Endothelial cell of umbilical vein (primary cell): Measurements from ENCODE around the gene VGLL4. TPM values are rescaled to one million over a fixed set of nuclear protein-coding genes. Genes with fewer than 3 reads are reported as not detected.

Experiments used
- BruUV-seq: library from RNA; stranded (reverse); fragments of 400-500 nt; replicated peaks from 2 replicates; lab custom pipeline; 2021; lab: Mats Ljungman, UMichigan
- CTCF ChIA-PET: fragments of 300-600, 350-600 bp; sonication (Branson Sonifier 250); formaldehyde crosslinking; loops from one replicate; lab custom pipeline; 2021; ENCODE audit warnings: antibody characterized with exemption, inconsistent platforms; lab: Charles Lee
- POLR2A ChIA-PET: fragments of 300-600, 350-600 bp; sonication (Branson Sonifier 250); formaldehyde crosslinking; loops from one replicate; lab custom pipeline; 2021; ENCODE audit warnings: antibody characterized with exemption, inconsistent platforms; lab: Charles Lee
- DNase-seq: peaks from one replicate; pipeline ENCODE4 v3.0.0-alpha.2; 2011; ENCODE audit warnings: low read depth, low spot score
- FAIRE-seq: peaks from 2 replicates; lab custom pipeline; 2011; peaks lifted over from hg19 to GRCh38; lab: Jason Lieb, UNC
- H2AFZ ChIP-seq: 2 replicates; pipeline ENCODE4 v1.6.0; 2012; ENCODE audit warnings: low read depth, low read length, control low read depth, inconsistent platforms
- H3K27ac ChIP-seq: 2 replicates; pipeline ENCODE4 v1.5.1; 2011; ENCODE audit warnings: low read depth, mild to moderate bottlenecking, control low read depth, low read length, moderate library complexity; ENCODE audit not compliant: insufficient read depth
- H3K27me3 ChIP-seq, 2 experiments: 2 replicates each; pipeline versions ENCODE4 v1.6.0 to v1.6.1; 2011; ENCODE audit warnings: low read length in 2 of 2, mixed read lengths in 1 of 2; ENCODE audit not compliant: control insufficient read depth in 2 of 2, insufficient read depth in 2 of 2
- H3K36me3 ChIP-seq, 2 experiments: 2 replicates in 1 of 2; 3 replicates in 1 of 2; pipeline ENCODE4 v1.5.1; 2011; ENCODE audit warnings: low read length in 2 of 2, mild to moderate bottlenecking in 1 of 2, moderate library complexity in 1 of 2; ENCODE audit not compliant: control insufficient read depth in 2 of 2, insufficient read depth in 2 of 2; ENCODE audit errors: extremely low read depth in 1 of 2
- H3K4me1 ChIP-seq: 3 replicates; pipeline ENCODE4 v1.5.1; 2011; ENCODE audit warnings: mild to moderate bottlenecking, low read length; ENCODE audit not compliant: control insufficient read depth, insufficient read depth; ENCODE audit errors: extremely low read depth
- H3K4me2 ChIP-seq: 2 replicates; pipeline ENCODE4 v1.6.1; 2011; ENCODE audit warnings: low read length, control low read depth, mixed read lengths; ENCODE audit not compliant: insufficient read depth
- H3K4me3 ChIP-seq, 3 experiments: fragments of 200-600 bp in 1 of 3; sonication (generic), shearing (Covaris generic) in 1 of 3; replicated peaks in 1 of 3; 2 replicates each; pipeline ENCODE4 v1.5.1; 2011 to 2016; ENCODE audit warnings: control low read depth in 3 of 3, low read length in 3 of 3, mild to moderate bottlenecking in 2 of 3, inconsistent platforms in 1 of 3, low read depth in 1 of 3, moderate library complexity in 1 of 3; ENCODE audit not compliant: insufficient read depth in 1 of 3
- H3K79me2 ChIP-seq: 2 replicates; pipeline ENCODE4 v1.6.0; 2012; ENCODE audit warnings: low read length, inconsistent platforms; ENCODE audit not compliant: control insufficient read depth, insufficient read depth
- H3K9ac ChIP-seq: replicated peaks from 2 replicates; pipeline ENCODE3; 2011; ENCODE audit warnings: low read length, control low read depth; ENCODE audit not compliant: insufficient read depth; ENCODE audit errors: extremely low read depth
- H3K9me1 ChIP-seq: replicated peaks from 3 replicates; pipeline ENCODE4 v1.6.0; 2011; ENCODE audit warnings: mild to moderate bottlenecking, low read length; ENCODE audit not compliant: control insufficient read depth, insufficient read depth; ENCODE audit errors: extremely low read depth
- H3K9me3 ChIP-seq: replicated peaks from 2 replicates; pipeline ENCODE4 v1.5.1; 2012; ENCODE audit warnings: low read length, inconsistent platforms; ENCODE audit not compliant: control insufficient read depth, insufficient read depth
- H4K20me1 ChIP-seq: replicated peaks from 2 replicates; pipeline ENCODE3; 2011; ENCODE audit warnings: mild to moderate bottlenecking, low read length; ENCODE audit not compliant: control insufficient read depth, insufficient read depth; ENCODE audit errors: extremely low read depth
- FOS ChIP-seq: IDR thresholded peaks from 2 replicates; pipeline ENCODE4 v1.6.1; 2011; ENCODE audit warnings: mild to moderate bottlenecking, low read length, moderate library complexity, borderline replicate concordance; ENCODE audit not compliant: insufficient read depth
- GATA2 ChIP-seq: IDR thresholded peaks from 2 replicates; pipeline ENCODE4 v1.7.0; 2011; ENCODE audit warnings: low read depth, mild to moderate bottlenecking, moderate library complexity, mixed read lengths, low read length; ENCODE audit not compliant: insufficient read length, insufficient read depth
- JUN ChIP-seq: IDR thresholded peaks from 2 replicates; pipeline ENCODE4 v1.6.1; 2011; ENCODE audit warnings: borderline replicate concordance, low read depth; ENCODE audit not compliant: insufficient read length, insufficient read depth
- MYC ChIP-seq: IDR thresholded peaks from one replicate; pipeline ENCODE4 v1.6.1; 2011; ENCODE audit warnings: mild to moderate bottlenecking, low read depth, low read length
- POLR2A ChIP-seq: IDR thresholded peaks from 2 replicates; pipeline ENCODE4 v1.6.1; 2012; ENCODE audit warnings: low read depth, mild to moderate bottlenecking, control low read depth, low read length
- POLR2AphosphoS5 ChIP-seq: IDR thresholded peaks from 2 replicates; pipeline ENCODE4 v1.6.1; 2012; ENCODE audit warnings: low read depth, mild to moderate bottlenecking, control low read depth, low read length, moderate library complexity; ENCODE audit not compliant: insufficient read depth
- dilution Hi-C: fragments of 300-500 bp; cut with MboI; formaldehyde crosslinking; loops from one replicate; pipeline ENCODE4 v1.15.0; 2019; ENCODE audit warnings: low sequenced_read_pairs; ENCODE audit not compliant: extremely low pct_ligation_motif_present
- intact Hi-C: fragments of 100-400 bp; cut with micrococcal nuclease; formaldehyde crosslinking; loops from one replicate; pipeline ENCODE4 v1.10.0; 2022
- polyA plus RNA-seq, 4 experiments: library from polyadenylated mRNA; depleted of rRNA in 3 of 4; stranded (reverse) in 3 of 4; unstranded in 1 of 4; fragments of >200 nt; gene quantifications; 2 replicates each; pipeline versions ENCODE4 v1.2.1 to v1.2.3, GENCODE V29; 2011 to 2012; ENCODE audit warnings: missing spikeins in 1 of 4
- total RNA-seq: library from RNA; stranded (reverse); gene quantifications from 2 replicates; pipeline ENCODE4 v1.2.3, GENCODE V29; 2021
- TF ChIP-seq, protein P1 (sequence below), 2 donors: IDR thresholded peaks; 1 replicate in 1 of 2; 2 replicates in 1 of 2; pipeline ENCODE4 v1.5.1; 2011; ENCODE audit warnings: low read length in 2 of 2, mild to moderate bottlenecking in 2 of 2, moderate library complexity in 2 of 2, control low read depth in 1 of 2, inconsistent platforms in 1 of 2, low read depth in 1 of 2; ENCODE audit not compliant: insufficient read depth in 1 of 2; ENCODE audit errors: extremely low read depth in 1 of 2
- TF ChIP-seq, protein P2 (sequence below): IDR thresholded peaks from 2 replicates; pipeline ENCODE4 v1.6.1; 2011; ENCODE audit not compliant: insufficient read depth, insufficient read length

VGLL4 gene
- total and polyA plus RNA-seq, 2 donors (not counting 3 experiments of a cell fraction or from before 2014, with no cell fraction given) = 67.0 to 78.9 TPM

DNA sequence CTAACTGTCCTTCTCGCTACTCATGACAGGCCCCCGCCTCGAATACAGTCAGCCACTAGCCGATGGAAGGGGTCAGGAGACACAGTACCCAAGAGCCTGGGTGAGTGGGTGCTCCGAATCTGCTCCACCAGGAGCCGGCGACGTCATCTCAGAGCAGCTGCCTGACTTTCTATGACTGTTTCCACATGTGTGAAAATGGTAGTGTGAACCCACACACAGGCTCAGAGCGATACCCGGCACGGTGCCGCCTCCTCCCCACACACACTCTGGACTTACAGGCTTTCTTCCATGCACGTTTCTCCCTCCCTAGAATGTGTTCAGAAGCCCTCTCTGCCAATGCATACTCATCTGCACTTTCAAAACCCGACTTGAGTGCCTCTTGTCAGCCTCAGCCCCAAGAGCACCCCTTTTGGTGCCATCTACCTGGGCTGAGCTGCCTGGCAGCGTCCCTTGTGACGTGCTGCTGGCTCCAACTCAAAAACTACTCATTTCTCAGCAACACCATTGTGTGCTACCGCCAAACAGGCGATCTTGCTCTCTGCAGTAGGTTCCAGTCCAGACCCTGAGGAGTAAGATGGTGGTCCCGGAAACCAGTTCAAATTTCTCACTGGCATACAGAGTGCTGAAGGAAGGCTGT is 29.7 kb downstream of the VGLL4 start:
- H3K27ac ChIP-seq = no peak overlapping the region
- no peaks in the 10 kb centered on the region for H3K36me3 ChIP-seq
- CTCF ChIA-PET = interaction anchor here (1.9 kb wide), 1 partner anchor 24 kb away, joined by 5 read pairs; no protein-coding TSS in a partner anchor
- FAIRE-seq (no peak), DNase-seq (no peak)
- TF ChIP-seq POLR2AphosphoS5 = no peak
- no peak for TF ChIP-seq GATA2
- no peak for TF ChIP-seq MYC
- no peak for TF ChIP-seq JUN
- TF ChIP-seq POLR2A = no peak
- no peak for TF ChIP-seq FOS
- TF ChIP-seq, protein P1, sequence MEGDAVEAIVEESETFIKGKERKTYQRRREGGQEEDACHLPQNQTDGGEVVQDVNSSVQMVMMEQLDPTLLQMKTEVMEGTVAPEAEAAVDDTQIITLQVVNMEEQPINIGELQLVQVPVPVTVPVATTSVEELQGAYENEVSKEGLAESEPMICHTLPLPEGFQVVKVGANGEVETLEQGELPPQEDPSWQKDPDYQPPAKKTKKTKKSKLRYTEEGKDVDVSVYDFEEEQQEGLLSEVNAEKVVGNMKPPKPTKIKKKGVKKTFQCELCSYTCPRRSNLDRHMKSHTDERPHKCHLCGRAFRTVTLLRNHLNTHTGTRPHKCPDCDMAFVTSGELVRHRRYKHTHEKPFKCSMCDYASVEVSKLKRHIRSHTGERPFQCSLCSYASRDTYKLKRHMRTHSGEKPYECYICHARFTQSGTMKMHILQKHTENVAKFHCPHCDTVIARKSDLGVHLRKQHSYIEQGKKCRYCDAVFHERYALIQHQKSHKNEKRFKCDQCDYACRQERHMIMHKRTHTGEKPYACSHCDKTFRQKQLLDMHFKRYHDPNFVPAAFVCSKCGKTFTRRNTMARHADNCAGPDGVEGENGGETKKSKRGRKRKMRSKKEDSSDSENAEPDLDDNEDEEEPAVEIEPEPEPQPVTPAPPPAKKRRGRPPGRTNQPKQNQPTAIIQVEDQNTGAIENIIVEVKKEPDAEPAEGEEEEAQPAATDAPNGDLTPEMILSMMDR (IDR thresholded peaks at IDR 0.05; ENCODE audit: extremely low read depth in 1 of 2, insufficient read depth in 1 of 2, low read depth in 1 of 2, low read length in 2 of 2) = no peak
- TF ChIP-seq, protein P2, sequence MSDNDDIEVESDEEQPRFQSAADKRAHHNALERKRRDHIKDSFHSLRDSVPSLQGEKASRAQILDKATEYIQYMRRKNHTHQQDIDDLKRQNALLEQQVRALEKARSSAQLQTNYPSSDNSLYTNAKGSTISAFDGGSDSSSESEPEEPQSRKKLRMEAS = no peak
- H2AFZ ChIP-seq = no peak overlapping the region
- BruUV-seq = no TSS peak
- intact Hi-C loops = no loop called here
- no peak overlapping the region for H3K4me2 ChIP-seq
- H3K9me3 ChIP-seq = no peaks in the 10 kb centered on the region
- peaks cover 99% of the 10 kb centered on the region for H3K79me2 ChIP-seq
- no peaks in the 10 kb centered on the region for H3K27me3 ChIP-seq
- POLR2A ChIA-PET = no interaction called here
- H4K20me1 ChIP-seq = peaks cover 14% of the 10 kb centered on the region
- no peaks in the 10 kb centered on the region for H3K9me1 ChIP-seq
- H3K4me3 ChIP-seq = no peak overlapping the region
- dilution Hi-C loops = no loop called here
- no peak overlapping the region for H3K9ac ChIP-seq
- H3K4me1 ChIP-seq = peaks cover 10% of the 10 kb centered on the region
